Occipital lobe (tissue), 2 donors: Measurements from ENCODE around the gene IPPK. TPM values are rescaled to one million over a fixed set of nuclear protein-coding genes. Genes with fewer than 3 reads are reported as not detected.

Experiments
- DNase-seq: peaks from one replicate; lab custom pipeline; 2025; lab: John Stamatoyannopoulos, UW
- total RNA-seq: library from RNA; depleted of rRNA; stranded (reverse); fragments of >200 nt; gene quantifications from one replicate; pipeline ENCODE4 v1.2.3, GENCODE V29; 2014

Gene IPPK
- total RNA-seq, 1 donor from 2014 or later: 16.1 TPM

DNA sequence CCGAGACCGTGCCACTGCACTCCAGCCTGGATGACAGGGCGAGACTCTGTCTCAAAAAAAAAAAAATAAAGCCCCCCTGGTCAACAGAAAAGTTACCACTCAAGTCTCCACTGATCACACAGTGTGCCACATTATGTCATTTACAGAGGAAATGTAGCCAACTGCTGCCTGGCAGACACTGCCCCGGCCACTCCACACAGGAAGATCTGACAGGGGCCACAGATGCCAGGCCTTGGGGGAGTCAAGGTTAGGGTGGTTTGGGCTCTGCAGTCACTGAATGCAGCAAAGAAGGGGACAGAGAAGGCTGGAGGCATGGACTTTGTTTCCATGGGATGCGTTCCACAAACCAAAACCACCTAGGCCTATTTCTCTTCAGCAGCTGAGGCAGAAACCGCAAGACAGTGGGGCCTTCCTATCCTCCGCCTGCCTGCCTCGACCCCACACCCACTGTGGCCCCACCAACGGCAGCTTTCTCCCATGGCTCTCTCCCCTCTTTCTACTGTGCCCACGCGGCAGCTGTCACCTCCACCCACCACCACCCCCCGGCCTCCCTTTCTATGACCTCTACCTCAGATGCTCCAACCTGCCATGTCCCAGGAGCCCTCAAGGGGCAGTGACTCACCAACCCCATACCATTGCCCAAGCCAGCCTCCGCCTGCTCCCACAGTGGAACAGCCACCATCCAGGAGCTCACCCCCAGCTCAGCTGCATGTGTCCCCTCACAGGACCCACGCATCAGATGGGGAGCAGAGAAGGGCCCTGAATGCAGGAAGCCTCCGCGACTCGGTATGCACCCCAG, 12.4 kb downstream of the IPPK start:
- no peak for DNase-seq

DNA sequence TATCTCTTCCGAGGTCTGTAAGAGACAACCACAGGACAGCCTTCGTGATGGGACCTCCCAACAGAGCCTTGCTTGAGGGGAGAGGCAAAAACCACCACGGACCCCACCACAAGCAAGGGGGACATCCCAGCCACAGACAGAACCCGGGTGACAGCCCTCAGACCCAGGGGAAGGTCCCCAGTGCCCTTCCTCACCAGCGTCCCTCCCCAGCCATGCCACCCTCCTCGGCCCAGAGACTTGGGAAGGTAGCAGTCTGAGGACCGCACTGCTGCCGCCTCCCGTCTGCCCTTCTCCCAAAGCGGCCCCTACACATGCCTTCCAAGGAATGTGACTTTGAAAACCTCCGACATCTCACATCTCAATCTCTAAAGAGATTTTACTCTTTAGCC, 13.4 kb downstream of the IPPK start:
- DNase-seq: no peak

DNA sequence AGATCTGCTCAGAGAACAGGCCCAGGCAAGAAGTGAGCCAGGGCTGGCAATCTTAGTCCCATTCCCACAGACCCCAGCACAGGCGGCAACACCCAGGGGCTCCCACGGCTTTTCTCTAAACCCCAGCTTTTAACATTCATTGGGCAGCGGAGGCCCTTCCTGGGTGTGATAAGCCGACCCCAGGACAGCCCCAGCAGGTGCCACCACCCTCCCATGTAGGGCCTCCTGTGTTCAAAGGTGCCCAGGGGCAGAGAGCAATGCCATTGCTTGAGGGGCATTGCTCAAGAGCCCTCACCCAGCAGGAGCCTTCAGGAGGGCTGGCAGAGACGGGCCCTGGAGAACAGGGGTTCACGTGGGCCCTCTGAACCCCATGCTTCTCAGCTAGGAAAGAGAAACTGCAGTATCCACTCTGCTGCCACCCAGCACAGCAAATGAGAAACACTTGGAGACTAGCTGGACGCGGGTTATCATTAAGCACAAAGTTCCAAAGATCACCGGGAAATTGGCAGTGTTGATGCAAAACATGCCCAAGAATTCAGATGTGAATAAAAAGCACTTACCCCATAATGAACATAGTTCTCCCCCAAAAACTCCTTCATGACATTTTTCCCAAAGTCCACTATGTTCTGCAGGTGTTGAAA, 13.9 kb downstream of the IPPK start:
- no peak for DNase-seq

DNA sequence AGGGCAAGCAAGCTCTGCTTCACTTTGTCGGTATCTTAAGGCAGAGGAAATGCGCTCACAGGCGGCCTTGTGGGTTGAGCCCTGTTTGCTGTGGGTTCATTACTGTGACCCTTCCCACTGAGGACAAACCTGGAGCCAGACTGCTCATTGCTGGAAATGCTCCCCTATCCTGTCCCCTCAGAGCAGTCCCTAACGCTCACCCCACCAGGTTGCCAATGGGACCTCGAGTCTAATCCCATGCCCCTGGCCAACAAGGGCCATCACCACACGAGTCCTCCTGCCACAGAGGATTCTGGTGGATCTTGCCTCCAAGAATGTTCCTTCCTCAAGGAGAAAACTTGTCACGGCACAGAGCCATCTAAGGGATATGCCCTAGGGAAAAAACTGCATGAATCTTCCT, 14.6 kb downstream of the IPPK start:
- no peak for DNase-seq

DNA sequence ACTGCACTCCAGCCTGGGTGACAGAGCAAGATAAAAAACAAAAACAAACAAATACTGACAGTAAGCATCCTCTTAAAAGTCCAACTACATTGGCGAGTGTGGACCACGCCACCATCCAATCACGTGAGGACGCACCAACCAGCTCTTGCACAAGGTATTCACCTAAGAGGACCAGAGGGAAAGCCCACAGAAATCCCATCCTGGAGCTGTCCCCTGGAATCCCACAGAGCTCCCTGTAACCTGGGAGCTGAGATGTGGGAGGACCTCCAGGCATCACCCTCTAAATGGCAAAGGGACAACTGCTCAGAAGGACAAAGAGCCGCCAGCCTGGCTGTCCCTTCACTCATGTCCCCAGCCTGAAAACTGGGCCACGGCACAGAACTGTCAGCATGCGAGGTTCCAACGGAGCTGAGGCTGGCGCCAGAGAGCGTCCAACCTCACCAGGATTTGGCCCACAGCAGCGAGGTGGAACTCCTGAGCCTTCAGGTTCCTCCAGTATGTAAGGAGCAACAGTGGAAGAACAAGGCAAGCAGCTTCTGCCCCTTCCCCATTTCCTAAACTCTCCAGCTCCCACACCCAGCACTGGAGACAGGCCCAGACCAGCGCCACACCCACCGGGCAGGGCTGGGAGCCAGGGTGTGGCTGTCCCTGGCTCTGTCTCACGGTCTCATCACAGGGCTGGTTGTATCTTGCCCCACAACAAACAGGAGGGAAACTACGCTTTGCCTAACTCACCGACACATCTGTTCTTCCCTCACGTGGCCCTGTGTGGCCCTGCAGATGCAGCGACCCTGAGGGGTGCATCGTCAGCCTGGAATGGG, 15.2 kb downstream of the IPPK start:
- no peak for DNase-seq

DNA sequence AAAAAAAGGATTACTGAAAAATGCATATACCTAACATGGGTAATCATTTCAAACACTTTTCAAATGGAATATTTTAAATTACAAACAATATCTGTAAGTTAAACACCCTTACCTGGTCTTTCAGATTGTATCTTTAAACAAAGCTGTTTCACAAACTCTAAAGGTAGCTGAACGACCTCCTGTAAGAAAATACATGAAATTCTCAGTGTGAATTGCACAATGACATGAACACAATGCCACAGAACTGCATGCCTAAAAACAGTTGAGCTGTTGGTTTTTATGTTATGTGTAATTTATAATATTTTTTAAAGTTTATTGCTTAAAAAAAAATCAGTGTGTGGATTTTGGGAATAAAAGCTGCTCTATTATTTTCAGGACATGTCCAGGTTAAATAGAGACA, 17.5 kb downstream of the IPPK start:
- no peak for DNase-seq

DNA sequence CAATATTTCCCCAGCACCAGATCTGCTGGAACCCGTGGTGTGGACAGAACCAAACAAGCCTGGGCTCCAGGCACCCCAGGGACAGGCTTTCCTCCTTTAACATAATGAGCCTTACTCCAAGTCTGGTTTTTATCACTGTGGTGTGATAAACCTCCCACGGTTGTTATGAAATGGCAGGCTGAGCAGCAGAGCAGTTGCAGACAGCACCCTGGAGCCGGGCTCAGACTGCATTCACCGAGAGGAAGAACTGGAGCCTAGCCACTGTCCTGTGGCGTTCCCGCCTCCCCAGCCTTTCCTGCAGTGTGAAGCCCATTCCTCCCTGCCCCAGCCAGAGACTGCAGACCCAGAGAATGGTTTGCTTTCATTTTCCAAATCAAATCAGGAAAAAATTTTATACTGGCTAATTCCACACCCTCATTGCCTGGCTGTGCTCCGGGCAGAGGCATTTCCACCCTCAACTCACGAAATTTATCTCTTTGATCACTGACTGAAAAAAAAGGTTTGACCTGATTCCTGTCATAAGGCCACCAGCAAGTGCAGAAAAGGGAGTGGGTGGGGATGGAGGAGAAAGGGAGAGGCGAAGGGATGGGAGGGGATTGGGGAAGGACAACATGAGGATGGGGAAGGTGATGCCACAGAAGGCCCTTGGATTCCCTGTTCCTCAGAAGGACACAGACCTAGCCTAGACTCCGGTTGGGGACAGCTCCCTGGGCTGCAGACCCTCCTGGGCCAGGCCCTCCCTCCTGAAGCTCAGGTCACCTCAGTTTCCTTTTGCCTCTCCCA, 18.9 kb downstream of the IPPK start:
- DNase-seq: peak; percentile 21

DNA sequence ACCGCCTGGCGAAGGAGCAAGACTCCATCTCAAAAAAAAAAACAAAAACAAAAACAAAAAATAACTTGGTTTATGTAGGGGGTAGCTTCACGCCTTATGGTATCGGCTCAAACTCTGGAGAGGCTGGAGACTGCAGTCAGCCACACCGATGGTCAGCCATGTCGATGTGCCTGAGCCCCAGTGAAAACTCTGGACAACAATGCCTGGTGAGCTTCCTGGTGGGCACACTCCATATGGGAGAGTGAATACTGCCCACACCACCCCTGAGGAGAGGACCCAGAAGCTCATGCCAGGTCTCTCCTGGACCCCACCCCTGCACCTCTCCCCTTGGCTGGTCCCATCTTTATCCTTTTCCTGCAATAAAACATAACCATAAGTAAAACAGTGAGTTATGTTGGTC, 19.6 kb downstream of the IPPK start:
- no peak for DNase-seq

DNA sequence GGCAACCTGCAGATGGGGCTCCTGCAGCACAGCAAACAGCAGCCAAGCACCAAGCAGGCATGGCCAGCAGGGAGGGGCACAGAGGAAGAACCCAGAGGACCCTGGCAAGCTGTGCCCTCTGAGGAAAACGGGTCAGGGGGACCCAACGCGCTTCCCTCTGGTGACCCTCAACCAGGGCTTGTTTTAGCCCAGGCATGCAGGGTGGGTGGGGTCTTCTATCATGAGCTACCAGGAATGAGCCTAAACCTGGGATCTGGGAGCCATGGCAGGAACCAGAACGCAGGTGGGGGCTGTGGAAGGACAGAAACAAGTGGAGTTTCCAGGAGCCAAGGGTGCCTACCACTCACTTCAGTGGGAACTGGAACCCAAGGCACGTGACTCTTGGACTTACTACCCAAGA, 20.9 kb downstream of the IPPK start:
- no peak for DNase-seq

DNA sequence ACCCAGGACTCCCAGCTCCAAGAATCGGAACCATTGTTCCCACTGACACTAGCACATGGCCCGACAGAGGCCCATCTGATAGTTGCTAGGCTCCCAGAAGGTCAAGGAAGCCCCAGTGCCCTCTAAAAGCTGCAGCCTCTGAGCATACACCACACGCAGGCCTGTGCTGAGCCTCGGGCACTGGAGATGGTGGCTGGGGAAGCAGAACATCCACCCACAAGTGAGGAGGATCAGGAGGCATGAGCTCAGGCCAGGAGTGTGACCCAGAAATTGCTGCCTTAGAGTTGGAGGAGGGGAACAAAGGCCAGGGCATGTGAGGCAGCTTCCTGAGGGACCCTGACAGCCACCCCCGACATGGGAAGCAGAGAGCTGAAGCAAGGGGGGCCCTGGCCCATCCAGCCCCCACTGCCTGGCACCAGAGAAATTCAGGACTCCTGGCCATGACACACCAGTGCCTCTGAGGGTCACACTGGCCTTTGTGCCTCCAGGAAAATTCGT, 21.4 kb downstream of the IPPK start:
- no peak for DNase-seq

DNA sequence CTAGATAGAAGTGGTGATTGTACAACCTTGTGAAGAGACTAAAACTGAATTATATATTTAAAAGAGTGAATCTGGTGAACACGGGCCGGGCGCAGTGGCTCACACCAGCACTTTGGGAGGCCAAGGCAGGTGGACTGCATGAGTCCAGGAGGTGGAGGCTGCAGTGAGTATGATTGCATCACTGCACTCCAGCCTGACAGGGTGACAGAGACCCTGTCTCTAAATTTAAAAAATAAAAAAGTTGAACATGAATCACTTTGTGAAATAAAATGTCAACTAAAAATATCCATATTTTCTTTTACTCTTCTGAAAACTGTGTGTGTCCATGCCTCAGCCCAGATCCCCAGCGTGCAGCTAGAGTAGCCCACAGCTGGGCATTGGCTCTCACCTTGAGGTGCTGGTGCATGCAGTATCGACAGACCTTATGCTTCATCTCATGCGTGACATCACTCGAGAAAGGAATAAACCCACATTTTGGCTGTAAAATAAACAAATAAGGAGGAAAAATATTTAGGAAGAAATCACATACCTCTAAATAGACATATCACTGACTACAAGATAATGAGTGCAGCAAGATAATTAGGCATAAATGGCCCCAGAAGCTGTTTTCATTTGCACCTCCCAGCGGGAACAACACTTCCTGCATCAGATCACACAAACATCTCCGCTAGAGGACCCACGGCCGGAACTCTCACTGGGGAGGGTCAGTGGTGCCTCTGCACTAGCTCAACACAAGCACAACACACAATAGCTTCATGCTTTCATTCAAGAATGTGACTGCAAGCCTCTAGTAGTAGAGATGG, 22.1 kb downstream of the IPPK start:
- DNase-seq: no peak

DNA sequence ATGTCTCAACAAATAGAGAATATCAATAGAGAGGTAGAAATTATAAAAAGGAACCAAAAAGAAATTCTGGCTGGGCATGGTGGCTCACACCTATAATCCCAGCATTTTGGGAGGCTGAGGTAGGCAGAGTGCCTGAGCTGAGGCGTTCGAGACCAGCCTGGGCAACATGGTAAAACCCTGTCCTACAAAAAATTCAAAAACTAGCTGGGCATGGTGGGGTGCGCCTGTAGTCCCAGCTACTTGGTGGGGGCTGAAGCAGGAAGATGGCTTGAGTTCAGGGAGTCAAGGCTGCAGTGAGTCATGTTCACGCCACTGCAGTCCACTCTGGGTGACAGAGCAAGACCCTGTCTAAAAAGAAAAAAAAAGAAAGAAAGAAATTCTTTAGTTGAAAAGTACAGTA, 24.9 kb downstream of the IPPK start:
- DNase-seq: no peak

DNA sequence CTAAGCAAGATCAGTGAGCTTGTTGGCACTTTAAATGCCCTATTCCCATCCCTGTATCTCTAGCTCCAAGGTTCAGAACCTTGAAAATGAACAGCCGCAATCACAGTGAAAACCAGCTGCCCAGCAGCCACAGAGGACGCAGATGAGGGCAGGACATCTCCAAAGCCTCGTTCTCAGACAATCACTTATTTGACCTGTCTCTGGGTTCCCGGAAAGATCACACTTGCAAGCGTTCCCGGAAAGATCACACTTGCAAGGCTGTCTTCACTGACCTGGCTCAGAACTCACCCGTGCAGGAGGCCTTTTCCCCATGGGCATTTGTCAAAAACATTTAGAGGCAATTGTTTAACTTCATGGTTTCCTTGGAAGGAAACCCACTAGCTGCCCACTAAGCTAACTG, 25.7 kb downstream of the IPPK start:
- DNase-seq: no peak

DNA sequence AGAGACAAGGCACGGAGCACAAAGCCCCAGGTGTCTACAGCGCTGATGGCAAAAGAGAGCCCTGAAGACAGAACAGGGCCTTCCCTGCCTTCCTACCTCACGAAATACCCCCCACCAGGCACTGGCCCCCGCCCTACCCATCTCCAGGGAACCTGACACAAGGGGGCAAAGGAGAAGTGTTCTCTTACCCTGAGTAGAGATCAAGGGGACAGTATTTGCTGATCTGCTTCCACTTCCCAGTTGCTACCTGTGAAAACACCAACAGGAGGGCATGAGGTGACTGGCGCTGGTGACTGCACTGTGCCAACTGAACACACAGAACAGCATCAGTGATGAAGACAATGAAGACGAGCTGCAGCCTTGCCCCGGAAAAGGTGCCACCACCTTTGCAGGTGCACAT, 27.4 kb downstream of the IPPK start:
- no peak for DNase-seq

DNA sequence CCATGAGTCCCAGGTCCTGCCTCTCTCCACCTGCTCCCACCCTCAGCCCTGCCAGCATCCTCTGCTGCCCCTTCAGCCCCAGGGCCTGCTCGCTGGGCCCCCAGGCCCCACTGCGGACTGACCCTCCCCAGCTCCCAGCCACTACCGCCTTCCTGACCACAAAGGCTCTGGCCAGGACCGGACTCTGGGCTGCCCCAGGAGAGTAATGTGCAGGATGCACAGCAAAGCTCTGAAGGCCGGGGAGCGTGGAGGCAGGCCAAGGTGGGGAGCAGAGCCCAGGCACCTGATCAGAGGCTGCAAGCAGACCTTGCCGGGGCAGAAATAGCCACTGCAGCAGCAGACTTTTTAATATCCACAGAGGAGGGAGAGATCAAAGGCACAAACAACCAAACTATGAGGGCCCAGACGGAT, 27.9 kb downstream of the IPPK start:
- no peak for DNase-seq

DNA sequence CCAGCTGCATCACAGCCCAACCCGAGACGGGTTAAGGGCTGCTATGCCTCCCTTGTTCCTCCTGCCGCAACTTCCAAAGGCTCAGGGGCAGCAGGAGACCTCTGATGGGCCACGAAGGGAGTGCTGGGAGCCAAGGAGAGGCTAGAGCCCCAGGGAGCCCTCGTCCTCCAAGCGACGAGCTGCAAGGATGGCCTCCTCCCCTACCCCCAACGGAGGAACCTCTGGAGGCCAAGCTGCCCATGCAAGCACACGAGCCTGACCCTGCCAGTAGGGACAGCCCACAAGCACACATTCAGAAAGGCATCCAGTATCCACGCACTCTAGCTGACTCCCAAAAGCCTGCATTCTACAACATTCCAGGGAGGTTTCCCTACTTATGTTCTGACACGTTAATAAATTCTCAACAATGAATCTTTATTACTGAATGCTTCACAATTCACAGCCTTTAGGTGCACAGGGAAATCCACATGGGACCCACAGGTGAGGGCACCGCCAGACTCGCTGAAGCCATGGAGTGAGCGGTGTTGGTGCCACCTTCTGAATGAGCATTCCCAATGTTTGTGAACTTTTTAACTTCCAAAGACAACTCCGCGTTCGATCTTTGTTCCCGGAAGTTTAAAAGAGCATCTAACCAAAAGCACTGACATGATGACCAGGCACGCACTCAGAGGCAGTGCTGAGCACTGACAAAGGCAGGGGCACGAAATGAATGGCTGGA, 28.7 kb downstream of the IPPK start:
- DNase-seq: no peak

DNA sequence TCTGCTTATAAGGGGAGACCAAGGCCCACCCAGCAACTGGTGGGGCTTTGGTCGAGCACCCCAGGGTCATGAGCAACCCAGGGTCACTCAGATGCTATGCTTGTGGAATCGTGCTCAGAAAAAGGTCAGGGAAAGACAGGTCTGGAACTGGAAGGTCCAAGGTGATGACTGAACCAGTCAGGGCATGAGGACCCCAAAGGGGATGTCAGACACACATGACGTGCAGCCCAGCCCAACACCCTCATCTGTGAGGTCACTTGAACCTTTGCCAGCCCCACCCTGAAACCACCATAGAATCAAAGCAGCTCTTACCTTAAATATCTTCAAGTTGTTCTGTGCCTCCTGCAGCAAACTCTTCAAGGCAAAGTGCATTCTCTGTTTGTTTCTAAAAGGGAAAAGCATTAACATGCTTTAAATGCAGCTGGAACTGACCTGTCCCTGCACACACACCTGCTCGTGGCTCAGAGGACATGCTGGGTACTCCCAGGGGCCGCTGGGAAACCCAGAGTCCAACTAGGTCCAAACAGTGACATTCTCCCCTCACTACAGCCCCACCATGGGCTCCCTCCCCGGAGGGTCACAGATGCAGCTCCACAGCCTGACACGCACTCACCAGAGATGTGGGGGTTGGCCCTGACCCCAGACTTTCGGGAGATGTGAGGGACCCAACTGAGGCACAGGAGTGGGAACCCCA, 29.4 kb downstream of the IPPK start:
- DNase-seq: no peak

DNA sequence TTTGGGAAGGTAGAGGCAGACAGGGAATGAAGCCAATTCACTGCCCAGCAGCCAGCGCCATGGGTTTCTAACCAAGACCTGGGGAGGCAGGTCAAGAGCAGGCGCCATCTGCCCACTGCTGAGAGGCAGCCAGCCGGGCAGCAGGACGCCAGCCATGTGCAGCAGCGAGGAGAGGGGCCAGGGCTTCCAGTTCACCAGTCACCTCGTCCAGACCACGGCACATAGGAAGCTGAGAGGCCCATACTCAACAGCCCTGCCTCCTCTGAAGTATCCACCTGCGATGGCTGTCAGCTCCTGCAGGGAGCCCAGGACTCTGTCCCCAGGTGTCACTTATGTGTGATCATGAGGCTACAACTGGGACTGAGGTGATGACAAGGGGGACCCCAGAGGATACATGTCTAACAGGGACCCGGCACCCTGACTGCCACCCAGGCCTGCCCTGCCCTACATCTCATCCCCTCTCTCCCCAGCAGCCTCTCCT, 30.1 kb downstream of the IPPK start:
- DNase-seq: no peak

DNA sequence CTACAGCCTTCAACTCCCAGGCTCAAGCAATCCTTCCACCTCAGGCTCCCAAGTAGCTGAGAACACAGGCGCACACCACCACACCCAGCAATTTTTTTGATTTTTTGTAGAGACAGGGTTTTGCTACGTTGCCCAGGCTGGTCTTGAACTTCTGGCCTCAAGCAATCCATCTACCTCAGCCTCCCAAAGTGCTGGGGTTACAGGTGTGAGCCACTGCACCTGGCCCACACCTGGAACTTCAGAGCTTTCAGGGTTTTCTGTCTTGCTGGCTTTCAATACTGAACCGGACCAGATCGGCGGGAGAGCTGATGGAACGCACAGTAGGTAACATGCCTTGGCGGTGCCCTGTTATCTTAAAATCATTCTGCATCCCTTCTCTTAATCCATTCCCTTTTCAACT, 30.8 kb downstream of the IPPK start:
- no peak for DNase-seq
